SKM-1 (cell line): ENCODE measurements around the gene ZMAT5.

Experiments used
- DNase-seq: peaks from one replicate; lab custom pipeline; 2025; ENCODE audit not compliant: unreplicated experiment; lab: John Stamatoyannopoulos, UW

The ZMAT5 gene

GRCh38 chr22:29712119-29712518, 54.7 kb downstream of the ZMAT5 start:
- DNase-seq, result no peak

DNA sequence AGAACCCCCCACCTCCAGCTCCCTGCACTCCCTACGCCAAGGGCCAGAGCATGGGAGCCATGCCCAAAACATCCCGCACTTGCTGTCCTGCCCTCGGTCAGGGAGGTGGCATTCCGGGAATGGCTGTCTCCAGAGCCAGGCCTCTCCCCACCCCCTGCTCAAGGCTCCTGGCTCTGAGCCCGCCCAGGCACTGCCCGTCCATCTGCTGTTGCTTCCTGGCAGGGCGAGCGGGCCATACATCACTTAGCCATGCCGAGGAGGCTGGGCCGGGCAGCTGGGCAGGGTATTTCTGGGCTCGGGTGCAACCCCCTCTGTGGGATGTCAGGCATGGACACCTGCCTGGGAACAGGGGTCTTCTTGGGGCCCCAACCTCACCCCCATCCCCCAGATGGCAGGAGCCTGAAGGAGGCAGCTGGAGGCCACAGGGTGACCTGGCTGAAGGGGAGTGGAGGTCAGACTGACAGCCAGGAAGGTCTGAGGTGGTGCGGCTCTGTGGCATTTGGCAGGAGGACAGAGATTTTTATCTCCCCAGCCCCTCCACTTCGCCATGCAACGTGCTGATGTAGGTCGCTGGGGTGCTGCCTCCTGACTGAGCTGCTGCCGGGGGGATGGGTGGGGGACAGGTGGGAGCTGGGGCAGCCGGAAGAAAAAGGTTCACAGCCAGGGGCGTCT, 55.7 kb downstream of the ZMAT5 start:
- no peak for DNase-seq

DNA sequence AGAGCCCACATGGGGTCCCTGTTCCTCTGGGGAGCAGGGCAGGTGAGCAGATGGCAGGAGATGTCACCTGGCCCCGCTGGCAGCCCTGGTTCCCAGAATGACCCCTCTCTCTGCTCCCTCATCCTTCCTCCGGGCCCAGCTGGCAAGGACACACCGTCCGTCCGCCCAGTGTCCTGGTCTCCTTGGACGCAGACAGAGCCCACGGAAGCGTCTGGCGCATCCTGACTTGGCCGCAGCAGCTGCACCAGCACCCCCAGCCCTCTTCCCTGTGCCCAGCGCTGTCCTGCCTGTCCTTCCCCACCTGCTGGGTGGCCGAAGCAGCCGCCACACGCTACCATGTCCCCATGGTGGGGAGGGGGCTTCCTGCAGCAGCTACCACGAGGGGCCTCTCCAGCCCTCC, 56.6 kb downstream of the ZMAT5 start:
- no peak for DNase-seq

GRCh38 chr22:29707471-29707870, 59.3 kb downstream of the ZMAT5 start:
- DNase-seq, result no peak

DNA sequence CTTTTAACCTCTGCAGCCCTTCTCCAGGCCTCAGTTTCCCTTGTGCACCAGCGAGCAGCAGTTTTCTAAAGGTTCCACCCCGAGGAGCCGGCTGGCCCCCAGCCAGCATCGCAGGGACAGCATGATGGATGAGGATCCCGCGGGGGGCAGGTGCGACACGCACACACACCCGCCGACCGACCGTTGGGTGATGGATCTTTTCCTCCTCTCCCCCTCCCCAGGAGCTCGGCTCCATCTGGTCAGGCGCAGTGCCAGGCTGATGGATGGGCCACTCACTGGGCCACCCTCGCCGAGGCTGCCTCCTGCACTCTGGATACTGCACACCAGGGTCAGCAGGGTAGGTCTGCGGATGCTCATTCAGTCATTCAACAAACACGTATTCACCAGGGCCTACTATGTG, 59.8 kb downstream of the ZMAT5 start:
- no peak for DNase-seq

GRCh38 chr22:29706486-29706885, 60.3 kb downstream of the ZMAT5 start:
- DNase-seq, result no peak

- DNase-seq, result no peak
Measured at GRCh38 chr22:29705651-29706050, 61.2 kb downstream of the ZMAT5 start.

- DNase-seq, result no peak
Measured at GRCh38 chr22:29704528-29705285, 62.1 kb downstream of the ZMAT5 start.

GRCh38 chr22:29703569-29704195, 63.1 kb downstream of the ZMAT5 start:
- DNase-seq, result no peak

DNA sequence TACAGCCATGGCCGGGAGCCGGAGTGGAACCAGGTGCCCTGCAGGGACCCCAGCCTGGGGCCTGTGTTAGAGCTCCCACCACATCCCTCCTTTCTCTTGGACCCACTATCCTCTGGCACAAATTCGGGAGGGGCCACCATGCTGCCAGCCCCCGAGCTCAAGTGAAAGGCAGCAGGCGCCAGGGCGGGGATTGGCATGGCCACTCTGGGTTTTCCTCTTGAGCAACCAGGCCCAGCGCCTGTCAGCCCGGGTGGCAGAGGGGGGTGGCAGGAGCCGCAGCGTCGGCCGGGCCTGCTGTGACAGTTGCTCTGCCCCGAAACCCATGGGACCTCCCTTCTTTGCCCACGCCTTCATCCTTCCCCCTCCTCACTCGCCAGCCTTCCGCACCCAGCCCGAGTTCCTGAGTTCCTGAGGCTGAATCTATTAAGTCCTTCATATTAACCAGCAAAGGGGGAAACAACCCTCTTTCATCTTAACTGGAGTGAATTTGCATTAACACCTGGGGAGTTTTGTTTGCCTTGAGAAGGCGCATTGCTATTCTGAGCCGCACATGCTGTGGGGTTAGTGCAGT, 63.8 kb downstream of the ZMAT5 start:
- DNase-seq, result no peak

DNA sequence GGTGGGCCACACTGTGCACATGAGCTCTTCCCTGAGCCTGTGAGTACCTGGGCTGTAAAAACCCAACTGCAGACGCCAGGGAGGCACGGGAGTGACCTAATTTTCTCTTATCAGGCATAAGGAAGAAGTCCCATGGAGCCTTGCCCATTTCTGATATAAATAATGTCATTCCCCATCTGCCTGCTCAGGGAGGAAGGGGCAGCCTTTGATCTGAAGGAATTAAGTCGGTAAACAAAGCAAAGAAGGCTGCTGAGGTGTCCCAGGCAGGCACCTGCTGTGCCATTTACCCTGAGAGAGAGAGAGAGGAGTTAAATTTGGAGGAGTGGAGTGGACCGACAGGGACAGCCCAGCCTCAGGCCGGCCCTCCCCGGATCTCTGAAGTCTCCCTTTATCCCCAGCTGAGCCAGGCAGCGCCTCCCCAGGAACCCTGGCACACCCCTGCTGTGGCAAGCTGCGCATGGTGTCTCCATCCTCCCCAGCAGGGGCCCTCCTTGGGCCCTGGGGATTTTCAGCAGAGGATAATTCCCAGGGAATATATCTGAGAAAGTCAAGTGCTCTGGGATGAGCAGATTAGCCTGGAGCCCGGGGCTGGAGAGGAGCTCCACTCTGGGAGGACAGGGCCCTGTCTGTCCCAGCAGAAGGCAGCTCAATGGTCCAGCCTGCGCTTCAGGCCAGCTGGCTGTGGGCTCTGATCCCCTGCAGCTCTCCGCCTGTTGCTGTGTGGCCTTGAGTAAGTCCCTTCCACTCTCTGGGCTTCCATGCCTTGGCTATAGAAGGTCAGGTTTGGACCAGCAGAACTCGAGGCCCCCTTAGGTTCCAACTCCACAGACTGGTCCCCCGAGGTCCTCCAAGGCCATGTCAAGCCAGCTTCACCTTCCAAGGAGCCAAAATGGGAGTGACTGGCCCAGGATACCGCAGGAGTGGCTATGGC, 64.5 kb downstream of the ZMAT5 start:
- DNase-seq, result no peak

- no peak for DNase-seq
Measured at GRCh38 chr22:29701155-29701999, 65.4 kb downstream of the ZMAT5 start.

DNA sequence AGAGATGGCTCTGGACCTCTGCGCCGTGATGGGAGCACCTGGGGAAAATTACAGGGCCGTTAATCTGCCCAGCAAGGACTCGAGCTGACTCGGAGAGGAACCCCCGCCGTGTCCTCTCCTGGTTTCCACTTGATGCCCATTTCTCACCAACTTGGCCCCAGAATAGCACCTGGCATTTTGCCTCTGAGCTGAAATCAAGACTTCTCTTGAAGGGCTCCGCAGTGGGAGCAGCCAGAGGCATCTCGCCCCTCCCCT, 66.0 kb downstream of the ZMAT5 start:
- no peak for DNase-seq

DNA sequence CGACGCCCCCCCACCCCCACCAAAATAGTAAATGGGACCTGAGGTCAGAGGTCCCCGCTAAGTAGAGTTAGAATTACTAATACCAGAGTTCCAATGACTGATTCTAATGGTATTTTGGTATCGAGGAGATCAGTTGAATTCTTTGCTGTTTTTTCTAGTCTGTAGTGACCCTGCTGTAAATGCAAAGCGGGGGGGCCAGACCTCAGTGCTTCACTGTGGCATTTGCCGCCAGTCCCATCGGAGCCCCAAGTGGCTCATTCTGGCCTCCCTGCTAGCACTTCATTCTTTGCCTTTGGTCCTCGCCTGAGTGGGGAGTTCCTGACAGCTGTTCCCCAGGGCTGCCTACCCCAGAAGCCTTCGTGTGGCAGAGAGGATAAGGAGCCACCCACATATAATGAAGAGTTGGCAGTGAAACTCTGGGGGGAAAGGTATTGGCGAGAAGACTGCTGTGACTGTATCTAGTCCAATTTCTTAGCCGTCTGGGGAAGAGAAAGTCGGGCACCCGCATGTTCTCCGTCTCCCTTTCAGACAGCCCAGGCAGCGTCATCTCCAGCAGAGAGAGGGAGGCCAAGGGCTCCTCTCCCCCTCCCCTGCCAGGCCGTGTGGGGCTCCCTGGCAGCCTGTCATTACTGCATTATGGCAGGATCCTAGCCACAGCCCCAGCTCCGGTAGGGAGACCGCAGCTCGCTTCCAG, 66.5 kb downstream of the ZMAT5 start:
- no peak for DNase-seq

DNA sequence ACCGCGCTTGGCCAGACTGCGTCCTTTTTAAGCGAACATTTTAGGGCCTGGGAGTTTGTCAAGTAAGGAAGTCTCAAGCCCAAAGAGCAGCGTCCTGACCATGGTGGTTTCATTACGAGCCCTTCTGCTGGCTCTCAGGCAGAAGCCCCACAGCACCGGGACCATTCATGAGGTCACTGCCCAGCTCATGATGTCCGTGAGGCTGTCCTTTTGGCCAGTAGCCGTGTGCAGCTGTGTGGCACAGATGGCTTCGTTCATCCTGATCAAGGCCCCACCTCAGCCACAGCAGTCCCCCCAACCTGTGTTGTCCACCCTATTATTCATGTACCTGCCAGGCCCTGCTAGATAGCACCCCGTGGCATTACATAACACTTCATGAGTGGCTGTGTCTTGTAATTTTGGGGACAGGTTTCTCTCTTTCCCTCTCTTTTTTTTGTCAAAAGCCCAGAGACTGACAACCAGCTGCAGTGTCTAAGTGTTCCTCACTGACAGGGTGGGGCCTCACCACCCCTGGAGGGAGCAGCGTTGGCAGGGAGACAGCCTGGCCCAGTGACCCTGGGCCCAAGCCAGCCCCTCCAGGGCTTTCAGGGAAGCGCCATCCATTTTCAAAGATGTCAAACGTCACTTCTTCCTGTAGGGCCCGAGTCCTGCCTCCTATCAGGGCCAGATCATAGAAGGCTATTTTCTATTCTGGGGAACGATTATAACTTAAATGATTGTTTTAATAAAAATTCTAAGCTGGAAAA, 68.8 kb downstream of the ZMAT5 start:
- DNase-seq, result no peak

- no peak for DNase-seq
Measured at GRCh38 chr22:29695129-29695926, 71.5 kb downstream of the ZMAT5 start.

- no peak for DNase-seq
Measured at GRCh38 chr22:29693671-29694070, 73.1 kb downstream of the ZMAT5 start.

DNA sequence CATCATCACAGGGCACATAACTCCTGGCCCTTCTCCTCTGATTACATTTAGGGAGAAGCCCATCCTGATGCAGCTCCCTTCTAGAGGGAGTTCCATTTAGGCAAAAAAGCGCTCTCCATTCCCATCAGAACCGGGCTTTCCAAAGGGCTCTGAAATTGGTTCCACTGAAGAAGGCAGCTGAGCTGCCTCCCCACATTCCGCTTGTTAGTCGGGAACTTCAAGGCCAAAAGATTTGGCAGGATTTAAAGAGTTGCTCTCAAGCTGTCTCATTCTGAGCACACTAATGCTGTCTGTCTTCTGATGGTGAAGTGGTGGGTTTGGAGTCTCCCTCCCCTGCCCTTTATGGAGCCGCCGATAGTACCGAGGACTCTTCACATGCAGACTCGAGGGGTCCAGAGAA, 73.6 kb downstream of the ZMAT5 start:
- no peak for DNase-seq
